GM18870 (cell line): ENCODE data around the gene BLTP1.

Experiments
- ATAC-seq: cut with Tn5 transposase; IDR thresholded peaks from one replicate; pipeline ENCODE4 v1.9.1; 2021; ENCODE audit warnings: moderate library complexity; ENCODE audit not compliant: unreplicated experiment

Gene BLTP1

GRCh38 chr4:122170775-122171174, 18.6 kb downstream of the BLTP1 start:
- no peak for ATAC-seq

- ATAC-seq: no peak
Measured at GRCh38 chr4:122171323-122171722, 19.2 kb downstream of the BLTP1 start.

GRCh38 chr4:122172266-122172665, 20.1 kb downstream of the BLTP1 start:
- no peak for ATAC-seq

- no peak for ATAC-seq
Measured at GRCh38 chr4:122178961-122179360, 26.8 kb downstream of the BLTP1 start.

GRCh38 chr4:122195718-122196117, 43.6 kb downstream of the BLTP1 start:
- no peak for ATAC-seq
